Activated CD8-positive, alpha-beta T cell treated with anti-CD3 and anti-CD28 coated beads for 36 hours (primary cell): ENCODE measurements around the gene IGDCC3. TPM values are rescaled to one million over a fixed set of nuclear protein-coding genes. Genes with fewer than 3 reads are reported as not detected.

Experiments
- ATAC-seq: fragments of 200-7000 bp; cut with Tn5 transposase; one replicate; pipeline ENCODE4 v1.10.0; 2021; ENCODE audit warnings: mild to moderate bottlenecking, moderate library complexity
- CTCF ChIA-PET: fragments of 350-600 bp; sonication (Branson Sonifier 250); formaldehyde crosslinking; loops from one replicate; lab custom pipeline; 2021; ENCODE audit warnings: antibody characterized with exemption; lab: Charles Lee
- POLR2A ChIA-PET: fragments of 350-600 bp; sonication (Branson Sonifier 250); formaldehyde crosslinking; loops from one replicate; lab custom pipeline; 2021; ENCODE audit warnings: antibody characterized with exemption; lab: Charles Lee
- DNase-seq: peaks from one replicate; pipeline ENCODE4 v3.0.0-alpha.2; 2020
- H3K27ac Mint-ChIP-seq: one replicate; pipeline ENCODE4 v1.8.0; 2021; ENCODE audit warnings: mild to moderate bottlenecking, mixed read lengths
- H3K27me3 Mint-ChIP-seq: one replicate; pipeline ENCODE4 v1.8.0; 2021; ENCODE audit warnings: mixed read lengths
- H3K36me3 Mint-ChIP-seq: one replicate; pipeline ENCODE4 v1.8.0; 2021; ENCODE audit warnings: low read depth, mixed read lengths
- H3K4me1 Mint-ChIP-seq: one replicate; pipeline ENCODE4 v1.8.0; 2021; ENCODE audit warnings: low read depth, mixed read lengths
- H3K4me3 Mint-ChIP-seq: one replicate; pipeline ENCODE4 v1.8.0; 2021; ENCODE audit warnings: mild to moderate bottlenecking, moderate library complexity, mixed read lengths
- H3K9me3 Mint-ChIP-seq: one replicate; pipeline ENCODE4 v1.8.0; 2021; ENCODE audit warnings: mixed read lengths
- intact Hi-C: fragments of 100-400 bp; cut with micrococcal nuclease; formaldehyde crosslinking; loops from one replicate; pipeline ENCODE4 v1.10.0; 2022
- total RNA-seq, 2 experiments: library from RNA; stranded (reverse); gene quantifications; one replicate each; pipeline ENCODE4 v1.2.3, GENCODE V29; 2021
- TF ChIP-seq, protein P1 (sequence below): fragments of 200-600 bp; IDR thresholded peaks from one replicate; pipeline ENCODE4 v1.8.0; 2022; ENCODE audit warnings: antibody characterized with exemption, mild to moderate bottlenecking

IGDCC3 gene
- total RNA-seq, 2 experiments from 2014 or later = not detected

DNA sequence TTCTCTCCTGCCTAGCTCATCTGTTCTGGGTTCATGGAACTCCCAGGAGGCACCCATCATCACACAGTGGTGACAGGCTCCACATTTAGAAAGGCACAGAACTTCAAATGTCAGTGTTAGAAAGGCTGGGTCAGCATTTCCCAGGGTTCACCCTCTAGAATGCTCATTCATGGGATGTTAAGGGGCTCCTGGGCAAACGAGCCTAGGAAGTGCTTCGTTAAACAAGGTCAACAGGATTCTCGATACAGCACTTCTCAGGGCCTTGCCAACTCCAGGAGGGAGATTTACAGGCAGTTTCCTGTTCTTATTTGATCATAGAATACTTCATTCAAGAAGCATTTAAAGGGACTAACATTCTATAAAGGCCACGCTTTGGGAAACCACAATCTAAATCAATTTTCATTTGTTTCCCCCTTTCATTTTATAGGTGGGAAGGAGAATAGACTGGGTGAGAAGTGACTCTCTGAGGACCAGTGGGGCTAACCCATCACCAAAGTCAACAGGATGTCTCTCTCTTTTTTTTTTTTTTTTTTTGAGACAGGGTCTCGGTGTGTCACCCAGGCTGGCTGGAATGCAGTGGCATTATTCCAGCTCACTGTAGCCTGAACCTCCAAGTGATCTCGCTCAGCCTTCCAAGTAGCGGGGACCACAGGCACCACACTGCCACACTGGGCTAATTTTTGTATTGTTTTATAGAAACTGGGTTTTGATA, 30.7 kb upstream of the IGDCC3 start:
- H3K27me3 Mint-ChIP-seq = peaks cover 23% of the 10 kb centered on the region
- no peaks in the 10 kb centered on the region for H3K36me3 Mint-ChIP-seq
- H3K4me1 Mint-ChIP-seq = peaks cover 6% of the 10 kb centered on the region
- CTCF ChIA-PET = no interaction called here
- H3K4me3 Mint-ChIP-seq = no peak overlapping the region
- intact Hi-C loops = no loop called here
- POLR2A ChIA-PET = interaction anchor here (1.1 kb wide), 1 partner anchor 104 kb away, joined by 4 read pairs; the partner anchor contains the start of gene RNU5B-1
- TF ChIP-seq, protein P1, sequence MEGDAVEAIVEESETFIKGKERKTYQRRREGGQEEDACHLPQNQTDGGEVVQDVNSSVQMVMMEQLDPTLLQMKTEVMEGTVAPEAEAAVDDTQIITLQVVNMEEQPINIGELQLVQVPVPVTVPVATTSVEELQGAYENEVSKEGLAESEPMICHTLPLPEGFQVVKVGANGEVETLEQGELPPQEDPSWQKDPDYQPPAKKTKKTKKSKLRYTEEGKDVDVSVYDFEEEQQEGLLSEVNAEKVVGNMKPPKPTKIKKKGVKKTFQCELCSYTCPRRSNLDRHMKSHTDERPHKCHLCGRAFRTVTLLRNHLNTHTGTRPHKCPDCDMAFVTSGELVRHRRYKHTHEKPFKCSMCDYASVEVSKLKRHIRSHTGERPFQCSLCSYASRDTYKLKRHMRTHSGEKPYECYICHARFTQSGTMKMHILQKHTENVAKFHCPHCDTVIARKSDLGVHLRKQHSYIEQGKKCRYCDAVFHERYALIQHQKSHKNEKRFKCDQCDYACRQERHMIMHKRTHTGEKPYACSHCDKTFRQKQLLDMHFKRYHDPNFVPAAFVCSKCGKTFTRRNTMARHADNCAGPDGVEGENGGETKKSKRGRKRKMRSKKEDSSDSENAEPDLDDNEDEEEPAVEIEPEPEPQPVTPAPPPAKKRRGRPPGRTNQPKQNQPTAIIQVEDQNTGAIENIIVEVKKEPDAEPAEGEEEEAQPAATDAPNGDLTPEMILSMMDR = no peak
- no peak for DNase-seq
- ATAC-seq = no peak
- H3K9me3 Mint-ChIP-seq = no peaks in the 10 kb centered on the region
- no peak overlapping the region for H3K27ac Mint-ChIP-seq

DNA sequence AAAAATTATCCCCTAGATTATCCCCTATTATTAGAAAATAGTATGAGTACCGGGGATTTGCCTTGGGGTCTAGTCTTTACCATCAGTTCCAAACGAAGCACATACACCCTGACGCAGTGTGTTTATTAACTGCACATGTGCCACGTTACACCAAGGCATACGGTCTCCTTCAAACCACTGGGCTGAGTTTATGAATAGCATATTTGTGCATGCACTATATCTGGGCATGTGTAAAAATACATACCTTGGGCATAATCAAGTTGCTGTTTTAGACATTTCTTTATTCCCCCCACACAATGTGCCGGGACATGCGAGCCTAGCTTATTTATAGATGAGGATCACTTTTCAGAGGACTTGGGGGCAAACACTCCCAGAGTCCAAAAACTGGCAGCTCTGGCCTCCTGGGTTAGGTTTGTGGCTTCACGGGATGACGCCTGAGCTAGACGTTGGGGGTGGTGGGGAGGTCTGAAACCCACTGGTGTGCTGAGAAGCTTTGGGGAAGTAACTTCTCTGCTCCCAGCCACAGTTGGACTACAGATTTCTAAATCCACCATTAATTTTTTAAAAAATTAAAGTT, 28.7 kb upstream of the IGDCC3 start:
- no peaks in the 10 kb centered on the region for H3K9me3 Mint-ChIP-seq
- DNase-seq = no peak
- intact Hi-C loops = no loop called here
- CTCF ChIA-PET = interaction anchor here (1.8 to 2.1 kb wide), 2 partner anchors 13 to 22 kb away, joined by 5 to 6 read pairs; no protein-coding TSS in a partner anchor
- H3K27ac Mint-ChIP-seq = no peak overlapping the region
- H3K27me3 Mint-ChIP-seq = peaks cover 23% of the 10 kb centered on the region
- H3K36me3 Mint-ChIP-seq = no peaks in the 10 kb centered on the region
- TF ChIP-seq, protein P1 = no peak
- POLR2A ChIA-PET = no interaction called here
- H3K4me1 Mint-ChIP-seq = peaks cover 6% of the 10 kb centered on the region
- ATAC-seq = no peak
- no peak overlapping the region for H3K4me3 Mint-ChIP-seq

DNA sequence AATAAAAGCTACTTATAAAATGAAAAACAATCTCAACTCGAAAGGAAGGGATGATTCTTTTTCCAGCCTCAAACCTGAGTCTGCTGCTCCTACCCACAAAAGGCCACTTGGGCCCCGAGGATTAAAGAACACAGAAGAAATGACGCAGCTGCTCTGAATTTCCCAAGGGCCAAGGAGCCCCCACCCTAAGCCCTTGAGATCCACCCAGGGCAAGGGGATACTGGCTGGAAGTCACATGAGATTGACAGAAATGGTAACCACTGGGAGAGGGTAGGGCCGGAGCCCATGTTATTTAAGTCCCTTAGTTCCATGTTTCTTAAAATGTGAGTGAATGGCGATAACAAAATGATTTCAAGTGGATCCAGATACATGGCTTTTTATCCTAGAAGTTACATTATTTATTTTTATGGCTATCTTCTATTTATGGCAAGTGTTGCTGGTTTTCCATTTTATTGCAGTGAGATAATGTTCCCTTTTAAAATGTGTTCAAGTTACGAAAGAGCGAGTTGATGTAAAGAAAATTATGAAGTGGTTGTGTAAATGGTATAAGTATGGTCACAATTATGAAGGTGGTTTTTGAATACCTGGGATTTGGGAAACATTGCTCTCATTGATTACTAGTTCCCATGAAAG, 28.1 kb upstream of the IGDCC3 start:
- Mint-ChIP-seq H3K9me3 (no peaks in the 10 kb centered on the region), H3K4me1 (peaks cover 6% of the 10 kb centered on the region), H3K27ac (no peak overlapping the region), H3K4me3 (no peak overlapping the region), H3K27me3 (peaks cover 21% of the 10 kb centered on the region), H3K36me3 (no peaks in the 10 kb centered on the region)
- POLR2A ChIA-PET = interaction anchor here (0.9 kb wide), 1 partner anchor 11 kb away, joined by 3 read pairs; no protein-coding TSS in a partner anchor
- intact Hi-C loops = no loop called here
- ATAC-seq = no peak
- CTCF ChIA-PET = interaction anchor here (1.1 to 2.1 kb wide), 3 partner anchors 7 to 21 kb away, joined by 3 to 6 read pairs (median 5); no protein-coding TSS in a partner anchor
- TF ChIP-seq, protein P1 = no peak
- DNase-seq = no peak

DNA sequence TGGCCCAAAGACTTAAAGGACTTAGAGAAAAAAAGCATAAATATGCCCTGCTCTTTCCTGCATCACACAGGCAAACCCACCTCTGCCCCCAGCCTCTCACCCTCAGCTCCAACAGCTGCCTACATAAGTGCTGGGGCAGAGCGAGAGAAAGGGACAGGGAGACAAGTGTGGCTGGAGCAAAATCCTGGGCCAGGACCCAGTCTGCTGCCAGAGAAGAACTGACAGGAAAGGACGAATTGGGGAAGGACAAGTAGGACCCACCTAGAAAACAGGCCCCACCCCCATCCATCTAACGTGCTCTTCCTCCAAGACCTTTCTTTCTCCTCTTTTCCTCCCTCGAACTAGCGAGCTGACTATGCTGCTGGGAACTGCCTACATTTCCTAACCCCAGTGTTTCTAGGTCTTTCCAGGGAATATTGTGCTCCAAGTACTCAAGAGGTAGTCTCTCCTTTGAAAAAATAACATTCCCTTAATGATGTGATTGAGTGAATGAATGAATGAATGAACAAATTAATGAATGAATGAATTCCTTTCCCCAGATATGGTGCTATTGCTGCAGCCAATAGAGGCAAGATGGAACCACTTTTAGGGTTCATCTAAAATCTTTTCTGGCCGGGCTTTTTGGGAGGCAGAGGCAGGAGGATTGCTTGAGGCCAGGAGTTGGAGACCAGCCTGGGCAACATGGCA, 26.5 kb upstream of the IGDCC3 start:
- ATAC-seq (no peak), DNase-seq (no peak)
- TF ChIP-seq, protein P1 = no peak
- H3K36me3 Mint-ChIP-seq = no peaks in the 10 kb centered on the region
- peaks cover 4% of the 10 kb centered on the region for H3K4me1 Mint-ChIP-seq
- no peaks in the 10 kb centered on the region for H3K9me3 Mint-ChIP-seq
- H3K4me3 Mint-ChIP-seq = no peak overlapping the region
- no peak overlapping the region for H3K27ac Mint-ChIP-seq
- CTCF ChIA-PET = interaction anchor here (0.7 to 1.8 kb wide), 2 partner anchors 19 to 43 kb away, joined by 3 to 6 read pairs; no protein-coding TSS in a partner anchor
- POLR2A ChIA-PET = no interaction called here
- intact Hi-C loops = no loop called here
- peaks cover 25% of the 10 kb centered on the region for H3K27me3 Mint-ChIP-seq
